Stimulated activated memory B cell treated with anti-CD40 and anti-IgM and Interleukin-4, amounts not matched to agents 10 μg/mL and 1 μg/mL and 100 μg/mL, for 72 hours (primary cell): ENCODE results near the gene WDR11.
"Not testable (repeated sequence)": the region's sequence is repeated elsewhere in the genome, so short reads cannot be mapped to it uniquely, and the experiment has no call there.

Source experiments
- ATAC-seq: fragments of 150-1000 bp; cut with Tn5 transposase; 2 replicates; pipeline ENCODE4 v1.10.0; 2021
- H3K27ac Mint-ChIP-seq: one replicate; pipeline ENCODE4 v1.8.0; 2022; ENCODE audit warnings: mild to moderate bottlenecking, mixed read lengths
- H3K27me3 Mint-ChIP-seq: one replicate; pipeline ENCODE4 v1.8.0; 2022; ENCODE audit warnings: mixed read lengths
- H3K36me3 Mint-ChIP-seq: one replicate; pipeline ENCODE4 v1.8.0; 2022; ENCODE audit warnings: mixed read lengths
- H3K4me1 Mint-ChIP-seq: one replicate; pipeline ENCODE4 v1.8.0; 2022; ENCODE audit warnings: mixed read lengths
- H3K4me3 Mint-ChIP-seq: one replicate; pipeline ENCODE4 v1.8.0; 2022; ENCODE audit warnings: mild to moderate bottlenecking, moderate library complexity, mixed read lengths
- H3K9me3 Mint-ChIP-seq: one replicate; pipeline ENCODE4 v1.8.0; 2022; ENCODE audit warnings: mixed read lengths

The WDR11 gene

GRCh38 chr10:120905268-120905667 lies 54.1 kb downstream of the WDR11 start:
- H3K27ac Mint-ChIP-seq, result no peak overlapping the region
- H3K4me3 Mint-ChIP-seq, result no peak overlapping the region
- H3K36me3 Mint-ChIP-seq, result peaks cover 95% of the 10 kb centered on the region
- no peaks in the 10 kb centered on the region for H3K4me1 Mint-ChIP-seq
- peaks cover 4% of the 10 kb centered on the region for H3K9me3 Mint-ChIP-seq
- ATAC-seq, result no peak
- H3K27me3 Mint-ChIP-seq, result no peaks in the 10 kb centered on the region

GRCh38 chr10:120917521-120918250 lies 66.5 kb downstream of the WDR11 start:
- Mint-ChIP-seq H3K9me3 (peaks cover 5% of the 10 kb centered on the region), H3K36me3 (no peaks in the 10 kb centered on the region), H3K27ac (no peak overlapping the region), H3K4me1 (no peaks in the 10 kb centered on the region), H3K4me3 (no peak overlapping the region), H3K27me3 (no peaks in the 10 kb centered on the region)
- no peak for ATAC-seq

- not testable (repeated sequence) for ATAC-seq, H3K36me3 Mint-ChIP-seq, H3K9me3 Mint-ChIP-seq, H3K4me3 Mint-ChIP-seq, H3K27me3 Mint-ChIP-seq, H3K27ac Mint-ChIP-seq, H3K4me1 Mint-ChIP-seq
Measured at GRCh38 chr10:120923886-120924285, 72.7 kb downstream of the WDR11 start.

GRCh38 chr10:120926611-120927010 lies 75.4 kb downstream of the WDR11 start:
- no peaks in the 10 kb centered on the region for H3K27me3 Mint-ChIP-seq
- no peaks in the 10 kb centered on the region for H3K9me3 Mint-ChIP-seq
- no peak overlapping the region for H3K4me3 Mint-ChIP-seq
- no peak for ATAC-seq
- H3K4me1 Mint-ChIP-seq, result no peaks in the 10 kb centered on the region
- H3K27ac Mint-ChIP-seq, result no peak overlapping the region
- no peaks in the 10 kb centered on the region for H3K36me3 Mint-ChIP-seq

- H3K4me3 Mint-ChIP-seq, result no peak overlapping the region
- no peaks in the 10 kb centered on the region for H3K36me3 Mint-ChIP-seq
- no peaks in the 10 kb centered on the region for H3K9me3 Mint-ChIP-seq
- H3K4me1 Mint-ChIP-seq, result no peaks in the 10 kb centered on the region
- H3K27ac Mint-ChIP-seq, result no peak overlapping the region
- no peaks in the 10 kb centered on the region for H3K27me3 Mint-ChIP-seq
- ATAC-seq, result peak; percentile 20
Measured at GRCh38 chr10:120927352-120927751, 76.2 kb downstream of the WDR11 start.

- H3K9me3 Mint-ChIP-seq, result no peaks in the 10 kb centered on the region
- H3K27me3 Mint-ChIP-seq, result no peaks in the 10 kb centered on the region
- H3K36me3 Mint-ChIP-seq, result no peaks in the 10 kb centered on the region
- H3K4me3 Mint-ChIP-seq, result no peak overlapping the region
- no peaks in the 10 kb centered on the region for H3K4me1 Mint-ChIP-seq
- no peak for ATAC-seq
- H3K27ac Mint-ChIP-seq, result no peak overlapping the region
Measured at GRCh38 chr10:120929166-120929565, 78.0 kb downstream of the WDR11 start.

- H3K27me3 Mint-ChIP-seq, result no peaks in the 10 kb centered on the region
- H3K27ac Mint-ChIP-seq, result no peak overlapping the region
- H3K9me3 Mint-ChIP-seq, result no peaks in the 10 kb centered on the region
- H3K4me3 Mint-ChIP-seq, result no peak overlapping the region
- no peak for ATAC-seq
- H3K36me3 Mint-ChIP-seq, result no peaks in the 10 kb centered on the region
- H3K4me1 Mint-ChIP-seq, result no peaks in the 10 kb centered on the region
Measured at GRCh38 chr10:120931423-120931822, 80.3 kb downstream of the WDR11 start.

- ATAC-seq, result no peak
- Mint-ChIP-seq H3K27me3 (no peaks in the 10 kb centered on the region), H3K36me3 (no peaks in the 10 kb centered on the region), H3K4me1 (no peaks in the 10 kb centered on the region), H3K27ac (no peak overlapping the region), H3K4me3 (no peak overlapping the region), H3K9me3 (no peaks in the 10 kb centered on the region)
Measured at GRCh38 chr10:120931999-120932398, 80.8 kb downstream of the WDR11 start.

- ATAC-seq, result no peak
- Mint-ChIP-seq H3K4me3 (no peak overlapping the region), H3K27me3 (peaks cover 11% of the 10 kb centered on the region), H3K4me1 (peaks cover 6% of the 10 kb centered on the region), H3K9me3 (no peaks in the 10 kb centered on the region), H3K36me3 (no peaks in the 10 kb centered on the region), H3K27ac (no peak overlapping the region)
Measured at GRCh38 chr10:120938822-120939221, 87.7 kb downstream of the WDR11 start.

GRCh38 chr10:120940299-120940900 lies 89.2 kb downstream of the WDR11 start:
- H3K36me3 Mint-ChIP-seq, result no peaks in the 10 kb centered on the region
- peaks cover 3% of the 10 kb centered on the region for H3K9me3 Mint-ChIP-seq
- no peak overlapping the region for H3K4me3 Mint-ChIP-seq
- H3K4me1 Mint-ChIP-seq, result peaks cover 6% of the 10 kb centered on the region
- no peak overlapping the region for H3K27ac Mint-ChIP-seq
- no peak for ATAC-seq
- peaks cover 17% of the 10 kb centered on the region for H3K27me3 Mint-ChIP-seq

- Mint-ChIP-seq H3K9me3 (peaks cover 3% of the 10 kb centered on the region), H3K27me3 (peaks cover 27% of the 10 kb centered on the region), H3K4me1 (peaks cover 6% of the 10 kb centered on the region), H3K27ac (no peak overlapping the region), H3K36me3 (no peaks in the 10 kb centered on the region), H3K4me3 (no peak overlapping the region)
- no peak for ATAC-seq
Measured at GRCh38 chr10:120941501-120941900, 90.3 kb downstream of the WDR11 start.

GRCh38 chr10:120942806-120943413 lies 91.7 kb downstream of the WDR11 start:
- ATAC-seq, result peak; percentile 86
- Mint-ChIP-seq H3K27me3 (peaks cover 42% of the 10 kb centered on the region), H3K4me3 (no peak overlapping the region), H3K27ac (no peak overlapping the region), H3K9me3 (peaks cover 3% of the 10 kb centered on the region), H3K4me1 (peaks cover 6% of the 10 kb centered on the region), H3K36me3 (no peaks in the 10 kb centered on the region)

GRCh38 chr10:120943542-120943941 lies 92.4 kb downstream of the WDR11 start:
- Mint-ChIP-seq H3K27ac (no peak overlapping the region), H3K4me3 (no peak overlapping the region), H3K9me3 (peaks cover 3% of the 10 kb centered on the region)

GRCh38 chr10:120944586-120945125 lies 93.5 kb downstream of the WDR11 start:
- no peak overlapping the region for H3K4me3 Mint-ChIP-seq
- H3K9me3 Mint-ChIP-seq, result peaks cover 3% of the 10 kb centered on the region
- no peak for ATAC-seq
- peaks cover 50% of the 10 kb centered on the region for H3K27me3 Mint-ChIP-seq
- H3K4me1 Mint-ChIP-seq, result peaks cover 11% of the 10 kb centered on the region
- H3K36me3 Mint-ChIP-seq, result no peaks in the 10 kb centered on the region
- no peak overlapping the region for H3K27ac Mint-ChIP-seq

More at GRCh38 chr10:120943542-120943941, 92.4 kb downstream of the WDR11 start:
- Mint-ChIP-seq H3K27me3 (peaks cover 48% of the 10 kb centered on the region), H3K36me3 (no peaks in the 10 kb centered on the region), H3K4me1 (peaks cover 6% of the 10 kb centered on the region)
- ATAC-seq, result no peak

- no peak for ATAC-seq
- H3K9me3 Mint-ChIP-seq, result peaks cover 3% of the 10 kb centered on the region
- peaks cover 16% of the 10 kb centered on the region for H3K4me1 Mint-ChIP-seq
- no peaks in the 10 kb centered on the region for H3K36me3 Mint-ChIP-seq
- no peak overlapping the region for H3K4me3 Mint-ChIP-seq
- peaks cover 53% of the 10 kb centered on the region for H3K27me3 Mint-ChIP-seq
- no peak overlapping the region for H3K27ac Mint-ChIP-seq
Measured at GRCh38 chr10:120945182-120945581, 94.0 kb downstream of the WDR11 start.
